ENCODE results near the gene TPPP. TPM values are rescaled to one million over a fixed set of nuclear protein-coding genes. Genes with fewer than 3 reads are reported as not detected.

TPPP gene
- total RNA-seq, 1 donor = not detected

DNA sequence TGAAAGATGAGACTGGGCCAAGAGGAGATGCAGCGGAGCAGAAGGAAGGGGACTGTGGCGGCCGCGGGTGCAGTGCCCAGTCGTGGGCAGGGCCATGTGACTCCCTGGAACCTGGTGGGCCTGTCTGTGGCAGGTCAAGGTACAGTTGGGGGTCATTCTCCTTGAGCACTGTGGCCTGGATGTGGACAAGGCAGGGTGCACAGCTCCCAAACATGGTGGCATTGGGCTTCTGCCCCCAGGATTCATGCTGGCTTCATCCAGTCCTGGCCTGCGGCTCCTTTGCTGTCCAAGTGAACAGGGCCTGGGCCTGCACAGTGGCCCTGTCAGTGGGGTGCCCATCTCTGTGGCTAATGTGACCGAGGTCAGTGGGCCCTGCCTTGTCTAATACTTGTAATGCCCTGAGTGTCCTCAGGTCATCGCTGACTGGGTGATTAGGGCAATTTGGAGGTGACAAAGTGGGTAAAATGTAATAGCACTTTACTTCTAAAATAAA, 41.1 kb downstream of the TPPP start:
- TF ChIP-seq CTCF (IDR thresholded peaks at IDR 0.05; ENCODE audit: insufficient read depth, low read length) = no peak
- no peak overlapping the region for H3K4me3 ChIP-seq (ENCODE audit: low read depth, low read length)
- DNase-seq (ENCODE audit: low read depth) = no peak

DNA sequence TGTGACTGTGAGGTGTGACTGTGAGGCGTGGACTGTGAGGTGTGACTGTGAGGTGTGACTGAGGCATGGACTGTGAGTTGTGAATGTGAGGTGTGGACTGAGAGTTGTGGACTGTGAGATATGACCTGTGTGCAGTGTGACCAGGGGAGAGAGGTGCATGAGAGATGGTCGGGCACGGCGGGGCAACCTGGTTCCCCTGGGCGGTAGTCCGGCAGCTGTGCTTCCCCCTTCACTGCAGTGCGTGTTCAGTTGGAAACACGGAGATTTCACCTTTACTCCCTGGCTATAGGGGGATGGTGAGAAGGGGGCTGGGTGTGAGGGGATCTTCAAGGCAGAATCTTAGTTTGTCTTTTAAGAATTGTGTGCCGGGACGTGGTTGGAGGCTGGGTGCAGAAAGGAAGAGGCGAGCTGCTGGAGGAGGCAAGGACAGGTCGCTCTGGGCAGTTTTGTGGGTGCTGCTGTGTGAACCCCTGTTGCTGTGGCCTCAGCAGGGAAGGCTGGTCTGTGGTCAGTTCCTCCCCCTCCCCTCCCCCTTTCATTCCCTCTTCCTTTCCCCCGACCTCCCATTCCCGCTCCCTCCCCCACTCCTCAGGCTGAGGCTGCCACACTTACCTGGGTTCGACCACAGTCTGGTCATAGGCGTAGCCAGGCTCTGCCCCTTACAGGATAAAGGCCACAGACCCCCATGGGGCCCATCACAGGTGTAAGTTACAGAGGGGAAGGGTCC, 41.7 kb downstream of the TPPP start:
- DNase-seq (ENCODE audit: low read depth) = no peak
- TF ChIP-seq CTCF (IDR thresholded peaks at IDR 0.05; ENCODE audit: insufficient read depth, low read length) = no peak
- H3K4me3 ChIP-seq (ENCODE audit: low read depth, low read length) = no peak overlapping the region

DNA sequence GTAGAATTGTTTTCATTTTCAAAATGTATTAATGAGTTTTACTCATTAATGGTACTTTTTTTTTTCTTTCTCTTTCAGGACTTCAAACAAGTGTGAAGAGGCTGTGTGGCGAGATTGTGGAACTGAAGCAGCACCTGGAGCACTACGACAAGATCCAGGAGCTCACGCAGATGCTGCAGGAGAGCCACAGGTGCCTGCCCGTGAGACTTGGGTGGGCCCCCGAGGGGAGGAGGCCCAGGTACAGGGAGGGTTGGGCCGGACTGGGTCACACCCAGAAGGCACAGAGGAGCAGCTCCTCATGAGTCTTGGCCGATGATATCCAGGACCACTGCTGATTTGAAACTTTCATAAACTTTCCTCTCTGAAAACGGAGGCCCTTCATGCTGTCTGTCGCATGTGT, 45.4 kb downstream of the TPPP start:
- no peak for DNase-seq (ENCODE audit: low read depth)
- TF ChIP-seq CTCF (IDR thresholded peaks at IDR 0.05; ENCODE audit: insufficient read depth, low read length) = no peak
- H3K4me3 ChIP-seq (ENCODE audit: low read depth, low read length) = no peak overlapping the region

GRCh38 chr5:647311-647710, 45.8 kb downstream of the TPPP start:
- H3K4me3 ChIP-seq (ENCODE audit: low read depth, low read length) = no peak overlapping the region
- TF ChIP-seq CTCF (IDR thresholded peaks at IDR 0.05; ENCODE audit: insufficient read depth, low read length) = no peak
- no peak for DNase-seq (ENCODE audit: low read depth)

GRCh38 chr5:646396-647201, 46.6 kb downstream of the TPPP start:
- no peak overlapping the region for H3K4me3 ChIP-seq (ENCODE audit: low read depth, low read length)
- DNase-seq (ENCODE audit: low read depth) = no peak
- no peak for TF ChIP-seq CTCF (IDR thresholded peaks at IDR 0.05; ENCODE audit: insufficient read depth, low read length)

DNA sequence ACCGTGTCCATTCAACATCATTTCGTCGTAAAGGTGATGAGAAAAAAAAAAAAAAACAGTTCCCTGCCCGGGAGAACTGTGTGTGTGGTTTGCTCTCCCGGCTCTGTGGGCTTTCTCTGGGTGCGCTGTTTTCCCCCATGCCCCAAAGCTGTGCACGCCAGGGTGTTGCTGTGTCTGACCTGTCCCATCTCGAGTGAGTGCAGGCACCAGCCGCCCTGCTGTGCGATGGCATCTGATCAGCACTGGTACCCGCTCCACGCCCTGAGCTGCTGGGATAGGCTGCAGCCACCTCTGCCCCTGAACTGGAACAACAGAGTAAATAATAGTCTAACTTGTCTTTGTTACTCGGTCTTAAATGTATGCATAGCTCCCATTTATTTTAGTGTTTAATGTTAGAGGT, 47.7 kb downstream of the TPPP start:
- no peak for TF ChIP-seq CTCF (IDR thresholded peaks at IDR 0.05; ENCODE audit: insufficient read depth, low read length)
- DNase-seq (ENCODE audit: low read depth) = no peak
- H3K4me3 ChIP-seq (ENCODE audit: low read depth, low read length) = no peak overlapping the region

Measured in fibroblast of the aortic adventitia (primary cell).